ENCODE data around the gene LAMA5. TPM values are rescaled to one million over a fixed set of nuclear protein-coding genes. Genes with fewer than 3 reads are reported as not detected.

Gene LAMA5
- total RNA-seq, 4 donors from 2014 or later, result 164 to 427 (median 196) TPM

DNA sequence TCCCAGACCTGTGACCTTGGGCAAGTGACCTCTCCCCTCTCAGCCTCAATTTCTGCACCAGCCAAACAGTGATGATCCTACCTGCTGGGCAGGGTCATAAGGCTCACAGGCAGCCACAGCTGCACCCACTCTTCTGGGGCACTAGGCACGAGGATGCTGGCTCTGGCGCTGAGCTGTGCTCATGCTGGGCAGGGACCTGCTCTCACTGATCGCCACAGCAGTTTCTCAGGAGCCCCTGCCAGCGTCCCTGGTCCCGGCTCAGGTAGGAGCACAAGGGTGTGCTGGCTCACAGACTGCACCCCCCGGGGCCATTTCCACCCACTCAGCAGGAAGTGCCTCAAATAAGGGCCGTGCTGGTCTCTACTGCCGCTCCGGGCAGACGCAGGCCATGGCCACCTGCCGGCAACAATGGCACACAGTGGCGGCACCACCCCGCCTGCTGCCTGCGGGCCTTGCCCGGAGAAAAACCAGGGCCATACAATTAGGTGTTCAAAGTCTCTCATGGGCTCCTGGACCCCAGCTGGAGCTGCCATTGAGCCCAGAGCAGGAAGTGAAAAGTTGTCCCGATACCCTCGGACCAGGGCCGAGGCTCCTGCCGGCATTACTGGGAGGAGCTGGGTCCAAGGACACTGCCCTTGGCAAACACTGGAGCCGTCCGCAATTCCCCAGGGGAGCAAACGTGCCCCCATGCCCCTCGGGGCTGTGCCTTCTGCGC is 44.5 kb upstream of the LAMA5 start:
- no peak overlapping the region for H3K4me3 ChIP-seq (ENCODE audit: low read depth, poor library complexity, severe bottlenecking)
- WGBS, 2 donors, result 76 to 79% methylated on average over 20 to 23 of the region's 24 CpGs
- intact Hi-C loops (cut with DNase I; ENCODE audit: low total_unique reads), result no loop called here
- no peak for TF ChIP-seq POLR2A (IDR thresholded peaks at IDR 0.05)
- TF ChIP-seq, protein P1, sequence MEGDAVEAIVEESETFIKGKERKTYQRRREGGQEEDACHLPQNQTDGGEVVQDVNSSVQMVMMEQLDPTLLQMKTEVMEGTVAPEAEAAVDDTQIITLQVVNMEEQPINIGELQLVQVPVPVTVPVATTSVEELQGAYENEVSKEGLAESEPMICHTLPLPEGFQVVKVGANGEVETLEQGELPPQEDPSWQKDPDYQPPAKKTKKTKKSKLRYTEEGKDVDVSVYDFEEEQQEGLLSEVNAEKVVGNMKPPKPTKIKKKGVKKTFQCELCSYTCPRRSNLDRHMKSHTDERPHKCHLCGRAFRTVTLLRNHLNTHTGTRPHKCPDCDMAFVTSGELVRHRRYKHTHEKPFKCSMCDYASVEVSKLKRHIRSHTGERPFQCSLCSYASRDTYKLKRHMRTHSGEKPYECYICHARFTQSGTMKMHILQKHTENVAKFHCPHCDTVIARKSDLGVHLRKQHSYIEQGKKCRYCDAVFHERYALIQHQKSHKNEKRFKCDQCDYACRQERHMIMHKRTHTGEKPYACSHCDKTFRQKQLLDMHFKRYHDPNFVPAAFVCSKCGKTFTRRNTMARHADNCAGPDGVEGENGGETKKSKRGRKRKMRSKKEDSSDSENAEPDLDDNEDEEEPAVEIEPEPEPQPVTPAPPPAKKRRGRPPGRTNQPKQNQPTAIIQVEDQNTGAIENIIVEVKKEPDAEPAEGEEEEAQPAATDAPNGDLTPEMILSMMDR (IDR thresholded peaks at IDR 0.05), result no peak
- DNase-seq (ENCODE audit: low spot score in 2 of 2), result no peak

DNA sequence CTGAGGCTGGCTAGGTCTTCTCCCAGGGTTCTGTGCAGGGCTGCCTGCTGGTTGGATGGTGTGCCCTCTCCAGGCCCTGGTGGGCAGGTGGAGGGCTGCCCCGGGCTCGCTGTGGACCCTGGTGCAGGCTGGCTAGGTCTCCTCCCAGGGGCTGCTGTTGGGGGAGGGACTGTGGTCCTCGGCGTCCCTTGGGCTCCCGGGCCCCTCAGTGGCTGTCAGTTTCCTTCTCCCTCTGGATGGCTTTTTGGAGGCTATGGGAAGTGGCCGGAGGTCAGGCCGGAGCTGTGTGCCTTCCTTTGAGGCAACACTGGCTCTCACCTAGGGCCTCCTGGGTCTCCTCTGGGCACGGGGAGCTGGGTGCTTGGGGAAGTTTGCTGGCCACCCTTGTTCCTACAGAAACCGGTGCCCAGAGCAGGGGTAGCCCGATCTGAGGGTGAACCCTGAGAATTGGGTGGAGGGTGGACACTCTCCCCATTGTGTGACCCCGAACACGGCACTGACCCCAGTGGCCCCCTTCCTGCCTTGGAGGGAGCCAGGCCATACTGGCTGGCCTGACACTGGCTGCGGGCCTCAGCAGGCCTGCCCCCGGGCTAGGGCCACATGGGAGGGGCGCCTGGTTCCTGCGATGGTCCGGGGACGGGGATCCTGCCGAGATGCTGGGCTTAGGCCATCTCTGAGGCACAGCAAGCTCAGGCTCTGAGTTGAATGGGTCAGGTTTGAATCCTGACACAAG is 43.8 kb upstream of the LAMA5 start:
- no peak overlapping the region for H3K4me3 ChIP-seq (ENCODE audit: low read depth, poor library complexity, severe bottlenecking)
- DNase-seq (ENCODE audit: low spot score in 2 of 2), result no peak
- intact Hi-C loops (cut with DNase I; ENCODE audit: low total_unique reads), result no loop called here
- TF ChIP-seq POLR2A (IDR thresholded peaks at IDR 0.05), result no peak
- TF ChIP-seq, protein P1 (IDR thresholded peaks at IDR 0.05), result no peak
- 81 to 84% methylated on average over 5 to 16 of the region's 19 CpGs for WGBS, 2 donors

DNA sequence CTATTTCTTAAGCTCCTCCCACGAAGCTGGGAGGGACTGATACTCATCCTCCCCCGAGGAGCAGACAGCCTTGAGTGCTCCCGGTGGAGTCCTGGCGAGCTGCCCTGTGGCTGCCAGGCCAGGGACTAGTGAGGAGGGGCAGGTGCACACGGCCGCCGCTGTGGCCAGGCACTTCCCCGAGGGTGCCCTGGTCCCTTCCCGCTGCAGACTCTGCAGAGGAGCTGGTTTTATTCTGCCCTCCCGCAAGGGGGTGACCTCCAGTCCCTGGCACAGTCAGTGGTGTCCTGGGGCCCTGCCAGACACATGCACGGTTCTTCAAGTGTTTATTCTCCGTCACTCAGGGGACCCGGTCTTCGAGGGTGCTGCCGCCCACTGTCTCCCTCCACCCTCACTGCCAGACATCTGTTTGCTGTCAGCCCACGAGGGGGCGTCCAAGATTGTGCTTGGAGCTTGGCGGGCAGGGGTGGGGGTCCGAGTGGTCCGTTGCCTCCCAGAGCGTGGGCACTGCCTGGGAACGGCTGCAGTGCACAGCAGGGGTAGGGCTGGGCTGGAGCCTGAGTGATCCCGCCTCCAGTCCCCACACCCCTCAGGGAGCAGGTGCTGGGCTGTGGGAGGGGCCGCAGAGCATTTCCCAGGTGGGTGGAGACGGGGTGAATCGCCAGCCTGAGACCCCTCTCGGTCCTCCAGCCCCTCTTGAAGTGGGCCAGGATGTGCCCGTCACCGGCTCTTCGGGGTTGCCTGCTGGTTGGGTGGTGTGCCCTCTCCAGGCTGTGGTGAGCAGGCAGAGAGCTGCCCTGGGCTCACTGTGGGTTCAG is 43.0 kb upstream of the LAMA5 start:
- no peak for DNase-seq (ENCODE audit: low spot score in 2 of 2)
- intact Hi-C loops (cut with DNase I; ENCODE audit: low total_unique reads), result loop anchor here (10.0 kb wide), 1 partner anchor 395 kb away; the partner anchor contains the start of gene OGFR
- TF ChIP-seq, protein P1 (IDR thresholded peaks at IDR 0.05), result no peak
- TF ChIP-seq POLR2A (IDR thresholded peaks at IDR 0.05), result no peak
- H3K4me3 ChIP-seq (ENCODE audit: low read depth, poor library complexity, severe bottlenecking), result no peak overlapping the region
- 4 to 11% methylated on average over 21 to 24 of the region's 30 CpGs for WGBS, 2 donors

DNA sequence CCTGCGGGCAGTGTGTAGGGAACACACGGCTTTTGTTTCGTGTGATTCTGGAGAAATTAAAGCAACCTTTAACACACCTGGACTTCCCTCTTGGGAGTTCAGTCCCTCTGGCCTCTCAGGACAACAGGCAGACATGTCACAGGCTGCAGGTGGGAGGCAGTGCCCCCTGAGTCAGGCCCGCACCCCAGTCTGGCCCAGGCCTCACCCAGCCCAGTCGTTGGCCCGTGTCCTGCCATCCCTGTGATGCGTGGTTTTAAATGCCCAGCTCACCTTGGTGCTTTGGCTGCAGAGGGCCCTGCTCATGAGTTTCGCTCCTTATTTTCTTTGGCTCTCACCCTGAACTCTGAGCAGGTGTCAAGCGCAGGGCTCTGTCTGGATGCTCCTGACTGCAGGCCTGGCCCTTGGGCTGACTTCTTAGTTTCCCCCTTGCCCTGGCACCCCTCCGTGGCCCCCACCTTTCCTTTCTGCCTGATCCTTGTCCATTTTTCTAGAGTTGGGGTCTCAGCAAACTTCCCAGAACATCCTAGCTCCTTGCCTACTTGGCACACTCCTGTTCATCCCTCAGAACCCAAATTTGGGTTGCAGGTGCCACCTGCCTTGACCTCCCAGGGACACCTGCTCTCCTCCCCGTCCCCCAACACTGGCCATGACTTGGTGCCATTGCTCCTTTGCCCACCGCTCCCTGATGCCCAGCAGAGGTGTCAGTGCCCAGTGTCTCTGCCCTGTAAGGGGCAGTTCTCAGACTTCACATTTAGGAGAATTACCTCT is 42.2 kb upstream of the LAMA5 start:
- intact Hi-C loops (cut with DNase I; ENCODE audit: low total_unique reads), result loop anchor here (10.0 kb wide), 1 partner anchor 396 kb away; the partner anchor contains the start of gene OGFR
- 76 to 85% methylated on average over 12 of the region's 12 CpGs for whole genome bisulfite sequencing, 2 donors
- no peak for TF ChIP-seq POLR2A (IDR thresholded peaks at IDR 0.05)
- TF ChIP-seq, protein P1 (IDR thresholded peaks at IDR 0.05), result no peak
- no peak overlapping the region for H3K4me3 ChIP-seq (ENCODE audit: low read depth, poor library complexity, severe bottlenecking)
- DNase-seq (ENCODE audit: low spot score in 2 of 2), result no peak

DNA sequence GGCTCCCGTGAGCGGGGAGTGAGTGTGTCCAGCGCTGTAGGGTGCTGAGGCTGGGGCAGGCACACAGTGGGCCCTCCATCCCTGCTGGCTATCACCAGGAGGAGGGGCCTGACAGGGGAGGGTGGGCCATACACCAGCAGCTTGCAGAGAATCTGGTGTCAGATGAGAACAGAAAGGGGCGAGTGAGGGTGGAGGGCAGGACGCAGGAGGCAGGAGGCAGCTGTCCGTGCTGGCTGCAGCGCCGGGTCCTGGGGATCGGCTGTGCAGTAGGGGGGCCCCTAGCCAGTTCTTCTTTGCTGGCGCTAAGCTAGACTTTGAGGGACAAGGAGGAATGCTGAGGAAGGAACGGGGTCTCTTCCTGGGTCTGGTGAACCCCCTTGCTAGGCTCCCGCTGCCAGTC is 41.5 kb upstream of the LAMA5 start:
- no peak overlapping the region for H3K4me3 ChIP-seq (ENCODE audit: low read depth, poor library complexity, severe bottlenecking)
- TF ChIP-seq, protein P1 (IDR thresholded peaks at IDR 0.05), result no peak
- TF ChIP-seq POLR2A (IDR thresholded peaks at IDR 0.05), result no peak
- intact Hi-C loops (cut with DNase I; ENCODE audit: low total_unique reads), result loop anchor here (10.0 kb wide), 1 partner anchor 396 kb away; the partner anchor contains the start of gene OGFR
- DNase-seq (ENCODE audit: low spot score in 2 of 2), result no peak
- WGBS, 2 donors, result 84 to 85% methylated on average over 12 of the region's 12 CpGs

Data from lower leg skin (tissue), 4 donors.